Measurements from ENCODE around the gene LARGE1.

LARGE1 gene

DNA sequence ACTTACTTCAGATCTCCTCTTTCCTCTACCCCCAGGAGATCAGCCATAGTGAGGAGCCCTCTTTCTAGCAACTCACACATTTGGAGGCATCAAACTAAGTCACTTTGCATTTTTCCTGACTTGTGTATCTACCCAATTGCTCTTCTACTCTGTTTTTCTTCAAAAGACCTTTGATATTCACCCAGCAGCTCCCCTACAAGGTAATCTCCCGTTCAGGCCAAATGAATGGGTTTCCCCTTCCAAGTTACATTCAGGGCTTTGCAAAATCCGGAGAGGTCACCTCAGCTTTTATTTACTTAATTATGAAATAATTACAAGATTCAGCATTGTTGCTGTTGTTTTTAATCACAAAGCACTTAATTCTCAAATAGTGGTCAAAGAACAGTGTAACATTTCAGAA lies 6.1 kb downstream of the LARGE1 start:
- DNase-seq (ENCODE audit: low read depth in 2 of 2): no peak

DNA sequence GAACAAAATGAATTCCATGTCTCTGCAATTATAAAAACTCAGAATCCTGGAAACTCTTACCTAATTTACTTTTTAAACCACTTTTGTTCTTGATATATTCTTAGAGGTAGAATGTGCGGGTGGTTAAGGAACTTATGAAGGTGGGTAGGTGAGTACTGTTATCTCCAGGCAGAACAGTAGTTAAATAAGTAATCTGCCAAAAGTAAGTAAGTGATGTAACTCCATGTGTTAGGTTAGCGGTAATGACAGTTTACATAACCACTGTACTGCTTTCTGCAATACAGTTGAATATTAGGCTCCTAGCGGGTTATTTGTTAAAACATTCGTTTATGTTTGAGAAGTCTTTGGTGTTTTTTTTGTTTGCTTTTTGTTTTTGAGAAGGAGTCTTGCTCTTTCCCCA lies 7.1 kb downstream of the LARGE1 start:
- DNase-seq (ENCODE audit: low read depth in 2 of 2): no peak

DNA sequence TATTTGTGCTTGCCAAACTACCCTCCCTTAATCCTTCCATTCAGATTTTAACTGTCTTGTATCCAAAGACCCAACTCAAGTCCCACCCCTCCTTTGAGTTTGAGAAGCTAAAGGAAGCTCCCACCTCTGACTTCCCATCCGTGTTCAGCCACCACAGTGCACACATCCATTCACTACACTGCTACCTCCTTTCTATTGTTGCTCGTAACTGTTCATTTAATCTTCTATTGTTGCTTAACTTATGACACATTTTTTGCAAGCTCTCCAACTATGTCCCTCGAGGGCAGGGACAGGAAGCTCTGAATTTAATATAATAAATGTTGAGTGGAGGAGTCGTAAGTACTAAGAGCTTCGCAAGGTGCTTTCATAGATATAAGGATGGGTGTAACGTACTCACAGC lies 10.4 kb downstream of the LARGE1 start:
- no peak for DNase-seq (ENCODE audit: low read depth in 2 of 2)

DNA sequence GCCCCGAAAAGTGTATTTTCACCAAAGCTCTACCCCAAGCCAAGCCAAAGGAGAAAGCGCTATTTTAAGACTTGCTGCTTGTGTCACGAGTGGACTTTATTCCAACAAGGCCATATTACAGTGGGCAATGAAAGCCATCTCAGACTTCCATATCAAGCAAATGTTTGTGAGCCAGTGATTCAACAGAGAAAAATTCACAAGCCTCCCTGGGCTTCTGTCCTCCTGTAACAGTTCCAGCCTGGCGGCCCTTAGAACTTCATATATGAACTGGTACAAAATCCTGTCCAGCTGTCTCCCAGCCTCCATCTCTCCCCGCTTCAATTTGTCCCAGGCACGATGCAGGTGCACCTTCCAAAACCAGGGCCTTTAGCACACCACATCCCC lies 11.2 kb downstream of the LARGE1 start:
- peak; percentile 30 to 38 for DNase-seq (ENCODE audit: low read depth in 2 of 2)

DNA sequence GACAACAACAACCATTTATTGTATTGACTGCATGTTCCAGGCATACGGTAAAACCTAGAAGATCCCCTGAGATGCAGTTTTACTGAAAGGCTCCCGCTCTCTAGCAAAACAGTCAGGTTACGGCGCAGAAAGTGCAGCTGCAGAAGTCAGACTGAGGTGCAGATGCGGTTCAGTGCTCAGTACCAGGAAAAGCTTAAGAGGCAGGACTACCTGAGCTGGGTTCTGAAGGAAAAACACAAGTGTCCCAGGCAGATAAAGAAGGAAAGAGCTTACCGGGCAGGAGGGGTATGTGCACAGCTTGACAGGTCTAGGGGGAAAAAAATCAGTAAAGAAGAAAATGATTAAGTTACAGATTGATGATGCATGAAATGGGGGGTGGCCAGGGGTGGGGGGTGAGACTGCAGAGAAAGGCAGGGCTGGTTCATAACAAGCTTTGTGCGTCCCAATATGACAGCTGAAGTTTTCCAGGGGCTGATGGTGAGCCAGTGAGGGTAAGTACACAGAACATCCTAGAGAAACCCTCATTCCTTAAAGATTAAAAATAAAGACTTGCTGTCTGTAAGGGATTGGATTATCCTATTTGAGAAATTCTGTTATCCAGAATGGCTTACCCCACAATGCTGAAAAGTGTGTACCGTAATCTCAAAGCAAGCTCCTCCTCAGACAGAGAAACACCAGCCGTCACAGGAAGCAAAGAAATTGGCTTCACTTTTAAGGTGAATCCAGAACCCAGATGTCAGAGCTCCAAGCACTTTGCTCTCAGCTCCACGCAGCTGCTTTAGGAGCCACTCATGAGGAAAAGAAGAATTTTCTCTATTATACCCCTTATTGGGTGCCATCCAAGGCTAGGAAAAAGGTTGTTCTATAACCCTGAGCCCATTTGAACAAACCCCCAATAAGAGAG lies 11.9 kb downstream of the LARGE1 start:
- no peak for DNase-seq (ENCODE audit: low read depth in 2 of 2)

DNA sequence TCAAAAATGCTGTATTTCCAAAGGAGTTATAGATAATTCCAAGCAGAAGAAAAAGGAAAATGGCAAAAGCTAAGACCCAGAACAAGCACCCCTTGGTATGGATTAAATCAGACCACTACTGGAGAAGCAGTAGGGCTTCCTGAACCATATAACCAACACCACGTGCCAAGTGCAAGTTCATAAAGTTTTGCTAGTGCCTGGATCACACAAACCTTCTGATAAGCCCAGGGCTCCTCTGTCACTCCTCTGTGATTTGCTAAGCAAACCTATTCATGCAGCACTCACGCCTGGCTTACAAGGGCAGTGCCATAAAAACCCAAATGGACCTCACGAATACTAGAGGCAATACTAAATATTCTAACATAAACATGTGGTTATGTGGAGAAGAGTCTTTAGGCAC lies 13.3 kb downstream of the LARGE1 start:
- no peak for DNase-seq (ENCODE audit: low read depth in 2 of 2)

DNA sequence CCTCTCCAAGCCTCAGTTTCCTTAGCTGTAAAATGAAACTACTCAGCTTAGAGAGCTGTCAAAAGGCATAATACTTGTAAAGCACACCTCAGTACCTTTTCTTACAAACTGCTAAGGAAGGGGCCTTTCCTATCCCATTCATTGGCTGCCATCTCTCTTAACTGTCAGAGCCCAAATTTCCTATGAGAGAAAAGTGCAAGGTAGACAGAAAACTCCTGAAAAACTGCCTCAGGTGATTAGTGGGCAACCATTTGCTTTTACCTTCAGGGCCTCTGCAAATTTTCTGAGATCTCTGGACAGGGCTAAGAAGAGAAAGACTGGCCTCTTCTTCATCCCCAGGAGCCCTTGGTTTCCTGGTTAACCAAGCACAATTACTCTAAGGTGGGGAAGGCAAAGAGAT lies 13.8 kb downstream of the LARGE1 start:
- no peak for DNase-seq (ENCODE audit: low read depth in 2 of 2)

DNA sequence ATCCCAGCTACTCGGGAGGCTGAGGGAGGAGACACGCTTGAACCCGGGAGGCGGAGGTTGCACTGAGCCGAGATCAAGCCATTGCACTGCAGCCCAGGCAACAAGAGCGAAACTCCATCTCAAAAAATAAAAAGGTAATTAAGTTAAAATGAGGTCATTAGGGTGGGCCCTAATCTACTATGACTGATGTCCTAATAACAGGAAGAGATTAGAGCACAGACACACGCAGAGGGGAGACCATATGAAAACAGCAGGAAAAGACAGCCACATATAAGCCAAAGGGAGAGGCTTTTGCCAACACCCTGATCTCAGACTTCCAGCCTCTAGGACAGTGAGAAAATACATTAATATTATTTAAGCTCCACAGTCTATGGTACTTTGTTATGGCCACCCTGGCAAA lies 17.3 kb downstream of the LARGE1 start:
- no peak for DNase-seq (ENCODE audit: low read depth in 2 of 2)

DNA sequence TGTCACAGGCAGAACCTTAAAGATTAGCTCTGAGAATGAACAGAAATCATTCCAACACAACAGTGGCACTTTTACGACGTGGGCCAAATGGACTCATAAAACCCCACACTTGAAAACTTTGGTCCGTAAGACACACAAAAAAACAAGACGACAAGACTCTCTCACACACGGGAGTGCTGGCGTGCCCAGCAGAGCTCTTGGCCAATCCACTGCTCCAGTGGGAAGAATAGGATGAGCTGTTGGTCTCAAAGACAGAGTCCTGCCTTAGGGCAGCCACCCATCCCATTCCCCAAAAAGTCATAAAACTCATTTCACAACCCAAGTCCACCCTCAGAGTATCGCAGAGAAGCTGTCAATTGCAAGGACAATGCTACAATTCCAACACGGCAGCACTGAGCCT lies 18.2 kb downstream of the LARGE1 start:
- DNase-seq (ENCODE audit: low read depth in 2 of 2): no peak

DNA sequence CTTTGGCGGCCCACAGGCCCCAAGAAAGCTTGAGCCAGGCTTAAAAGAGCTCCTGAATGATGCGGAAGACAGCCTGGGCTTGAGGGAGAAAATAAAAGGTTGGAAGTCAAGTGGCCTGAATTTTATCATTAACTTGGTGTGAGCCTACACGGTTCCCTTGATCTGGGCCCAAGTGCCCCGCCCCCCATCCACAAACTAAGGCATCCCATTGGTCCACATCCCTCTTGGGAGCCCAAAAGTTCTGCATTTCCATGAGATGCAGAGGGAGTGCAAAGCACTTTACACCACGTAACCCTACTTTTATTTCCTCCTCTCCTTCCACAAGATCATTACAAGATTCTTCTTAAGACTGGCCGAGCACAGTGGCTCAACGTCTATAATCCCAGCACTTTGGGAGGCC lies 22.2 kb downstream of the LARGE1 start:
- no peak for DNase-seq (ENCODE audit: low read depth in 2 of 2)

DNA sequence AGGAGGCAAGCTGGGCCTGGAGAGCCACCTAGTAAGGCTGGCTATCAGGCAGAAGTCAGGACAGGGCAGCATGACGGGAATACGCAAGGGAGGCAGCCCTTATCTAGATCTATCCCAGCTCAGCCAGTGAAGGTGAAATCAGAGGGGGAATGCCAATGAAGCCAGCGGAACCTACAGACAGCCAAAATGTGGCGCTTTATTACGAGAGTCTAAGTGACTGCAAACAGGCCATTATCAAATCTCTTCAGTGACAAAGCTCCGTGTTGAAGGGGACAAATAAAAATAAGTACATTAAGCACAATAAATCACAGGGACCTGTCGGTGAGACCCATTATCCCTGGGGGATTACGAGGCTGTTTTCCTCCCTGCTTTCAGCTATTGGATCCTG lies 22.8 kb downstream of the LARGE1 start:
- no peak for DNase-seq (ENCODE audit: low read depth in 2 of 2)

DNA sequence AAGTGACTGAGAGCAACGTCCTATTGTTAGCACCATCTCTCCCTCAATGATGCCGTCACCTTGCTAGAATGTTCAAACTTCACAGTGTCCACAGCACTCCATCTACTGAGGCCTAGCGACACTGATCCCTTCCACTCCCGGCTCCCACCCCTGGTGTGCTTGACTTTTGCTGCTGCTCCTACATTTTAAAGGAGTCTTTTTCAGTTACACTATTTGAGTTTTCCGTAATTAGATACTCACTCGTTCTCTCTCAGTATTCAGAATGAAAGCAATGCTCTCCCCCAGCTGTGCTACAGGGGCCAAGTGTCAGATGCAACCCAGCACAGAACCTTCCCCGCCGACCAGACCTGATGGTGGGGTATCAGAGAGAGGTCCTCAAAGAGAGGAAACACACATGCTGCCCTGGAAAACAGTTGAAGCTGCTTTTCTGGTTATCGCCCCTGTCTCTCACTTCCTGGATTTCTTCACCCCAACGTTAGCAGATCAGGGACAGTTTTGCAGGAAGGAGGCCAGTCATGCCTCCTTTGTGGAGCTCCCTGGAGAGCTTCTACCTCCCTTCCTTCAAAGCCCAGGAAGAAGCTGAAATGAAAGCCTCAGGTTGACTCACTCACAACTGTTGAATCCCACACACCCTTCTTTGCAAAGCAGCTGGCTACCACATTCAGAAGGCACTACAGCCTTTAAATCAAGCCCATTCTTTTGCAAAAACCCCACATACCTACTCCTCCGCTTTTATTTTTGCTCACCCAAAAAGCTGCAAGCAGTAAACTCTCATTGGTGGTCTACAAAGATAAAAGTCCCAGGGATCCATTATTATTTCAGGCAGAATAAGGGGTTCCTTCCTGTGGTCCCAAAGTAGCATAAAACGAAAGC lies 23.5 kb downstream of the LARGE1 start:
- no peak for DNase-seq (ENCODE audit: low read depth in 2 of 2)

DNA sequence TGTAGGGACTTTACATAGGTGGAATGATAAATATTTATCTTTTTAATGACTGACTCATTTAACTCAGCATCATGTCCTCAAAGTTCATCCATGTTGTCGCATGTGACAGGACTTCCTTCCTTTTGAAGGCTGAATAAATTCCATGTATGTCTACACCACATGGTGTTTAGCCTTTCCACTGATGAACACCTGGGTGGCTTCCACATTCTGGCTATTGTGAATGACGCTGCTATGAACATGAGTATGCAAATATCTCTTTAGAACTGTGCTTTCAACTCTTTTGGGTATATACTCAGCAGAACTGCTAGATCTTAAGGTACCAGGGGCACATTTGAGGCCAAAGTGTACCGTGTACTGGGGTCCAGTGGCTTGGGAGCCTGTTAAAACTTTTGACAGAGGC lies 24.1 kb downstream of the LARGE1 start:
- DNase-seq (ENCODE audit: low read depth in 2 of 2): no peak

DNA sequence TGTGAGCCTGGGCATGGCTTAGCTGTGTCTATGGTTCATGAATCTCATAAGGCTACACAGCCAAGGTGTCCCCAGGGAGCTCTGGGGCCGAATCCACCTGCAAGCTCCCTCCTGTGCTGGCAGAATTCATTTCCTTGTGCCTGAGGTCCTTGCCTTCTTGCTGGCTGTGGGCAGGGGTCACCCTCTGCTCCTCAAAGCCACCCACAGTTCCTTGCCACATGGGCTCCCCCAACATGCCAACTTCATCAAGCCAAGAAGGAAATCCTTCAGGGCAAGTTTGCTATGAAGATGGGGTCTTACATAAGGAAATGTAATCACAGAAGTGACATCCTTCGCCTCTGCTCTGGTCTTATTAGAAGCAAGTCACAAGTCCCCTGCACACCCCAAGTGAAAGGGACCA lies 24.8 kb downstream of the LARGE1 start:
- no peak for DNase-seq (ENCODE audit: low read depth in 2 of 2)

DNA sequence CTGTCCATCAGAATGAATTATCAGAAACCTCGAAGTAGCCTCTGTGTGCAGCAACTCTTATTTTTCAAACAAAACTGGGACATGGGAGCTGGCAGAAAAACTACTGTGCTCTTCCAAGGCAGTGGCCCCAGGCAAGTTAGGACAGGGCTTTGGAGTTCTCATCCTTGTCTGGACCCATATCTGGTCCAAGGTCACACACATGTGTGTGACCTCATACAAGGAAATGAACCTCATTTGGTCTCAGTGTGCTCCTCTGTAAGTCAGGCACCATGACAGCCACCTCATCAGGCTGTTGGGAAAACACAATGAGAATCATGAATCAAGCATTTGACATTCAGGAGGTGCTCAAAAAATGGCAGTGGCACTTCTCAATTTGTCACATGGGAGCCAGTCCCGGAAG lies 25.8 kb downstream of the LARGE1 start:
- no peak for DNase-seq (ENCODE audit: low read depth in 2 of 2)

DNA sequence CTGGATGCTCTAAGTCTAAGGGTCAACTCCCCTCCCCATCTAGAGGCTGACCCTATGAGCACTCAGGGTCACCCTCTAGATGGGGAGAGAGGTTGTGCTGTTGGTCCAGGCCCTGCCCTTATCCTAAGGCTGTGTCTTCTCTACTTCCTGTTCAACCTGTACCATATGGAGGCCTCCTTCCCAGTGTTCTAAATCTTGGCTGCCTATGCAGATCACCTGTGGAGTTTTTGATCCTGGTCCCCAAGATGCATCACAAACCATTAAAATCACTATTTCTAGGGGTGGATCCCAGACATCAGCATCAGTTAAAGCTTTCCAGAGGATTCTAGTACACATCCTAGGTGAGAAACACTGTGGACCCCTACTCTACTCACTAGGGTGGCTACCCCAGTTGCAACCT lies 26.2 kb downstream of the LARGE1 start:
- DNase-seq (ENCODE audit: low read depth in 2 of 2): no peak

DNA sequence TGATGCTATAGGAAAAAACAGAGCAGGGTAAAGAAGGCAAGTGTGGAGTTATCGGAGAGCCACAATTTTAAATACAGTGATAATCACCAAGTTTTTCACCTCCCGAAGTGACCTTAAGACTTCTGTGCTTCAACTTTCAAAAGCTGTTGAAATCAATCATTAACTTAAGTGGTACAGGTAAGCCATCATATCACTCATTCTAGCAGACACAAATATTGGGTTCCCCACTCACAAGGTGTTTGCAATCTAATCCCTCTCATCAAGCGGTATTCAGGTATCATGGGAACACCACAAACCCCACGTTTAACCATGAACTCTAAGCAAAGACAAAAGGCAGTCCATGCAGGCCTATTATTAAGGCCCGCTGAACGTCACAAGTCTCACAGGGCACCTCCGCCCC lies 26.8 kb downstream of the LARGE1 start:
- DNase-seq (ENCODE audit: low read depth in 2 of 2): no peak

DNA sequence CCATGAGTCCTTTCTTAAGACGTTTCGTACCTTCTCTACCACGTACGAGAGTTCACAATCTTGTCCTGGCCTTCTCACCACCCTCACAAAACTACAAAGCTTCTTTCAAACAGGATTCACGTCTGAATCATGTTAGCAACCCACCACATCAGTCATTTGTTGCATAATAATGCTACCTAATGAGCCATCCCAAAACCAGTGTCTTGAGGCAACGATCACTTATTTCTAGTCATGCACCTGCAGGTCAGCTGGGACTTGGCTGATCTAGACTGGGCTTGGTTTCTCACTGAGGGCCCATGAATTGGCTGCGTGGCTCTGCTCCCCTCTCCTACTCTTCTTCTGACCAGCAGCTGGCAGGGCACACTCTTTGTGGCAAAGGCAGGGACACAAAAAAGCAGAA lies 28.3 kb downstream of the LARGE1 start:
- DNase-seq (ENCODE audit: low read depth in 2 of 2): no peak

DNA sequence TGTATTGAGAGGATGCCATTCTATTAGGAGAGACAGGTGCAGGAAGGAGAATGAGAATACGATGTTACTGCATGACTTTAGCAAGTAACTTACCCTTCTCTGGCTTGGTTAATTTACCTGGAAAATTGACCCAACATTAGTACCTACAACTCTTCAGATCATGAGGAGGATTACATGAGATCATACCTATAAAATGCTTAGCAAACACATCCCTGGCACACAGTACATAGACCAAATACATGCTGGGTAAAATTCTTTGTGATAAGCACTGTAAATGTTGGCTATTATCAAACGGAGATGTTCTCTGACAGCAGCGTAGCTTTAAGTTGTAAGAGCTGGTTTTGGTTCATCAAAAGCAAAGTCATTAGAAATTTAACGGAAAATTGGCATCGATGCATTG lies 28.8 kb downstream of the LARGE1 start:
- no peak for DNase-seq (ENCODE audit: low read depth in 2 of 2)

DNA sequence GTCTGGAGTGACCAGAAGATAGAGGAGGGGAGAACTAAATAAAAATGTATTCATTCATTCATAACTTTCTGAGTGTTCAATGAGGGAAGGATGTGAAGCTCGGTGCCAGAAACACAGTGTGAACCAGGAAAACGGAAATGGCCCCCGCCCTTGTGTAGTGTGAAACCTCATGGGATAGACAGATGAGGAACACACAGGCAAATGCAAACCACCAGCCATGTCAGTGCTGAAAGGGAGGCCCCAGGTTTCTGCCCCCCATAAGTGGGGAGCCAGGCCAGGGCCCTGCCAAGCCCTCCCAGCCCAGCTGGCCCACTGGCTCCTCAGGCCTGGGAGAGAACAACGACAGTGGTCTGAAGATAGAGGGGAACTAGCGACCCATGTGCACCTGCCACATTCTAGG lies 30.5 kb downstream of the LARGE1 start:
- no peak for DNase-seq (ENCODE audit: low read depth in 2 of 2)

DNA sequence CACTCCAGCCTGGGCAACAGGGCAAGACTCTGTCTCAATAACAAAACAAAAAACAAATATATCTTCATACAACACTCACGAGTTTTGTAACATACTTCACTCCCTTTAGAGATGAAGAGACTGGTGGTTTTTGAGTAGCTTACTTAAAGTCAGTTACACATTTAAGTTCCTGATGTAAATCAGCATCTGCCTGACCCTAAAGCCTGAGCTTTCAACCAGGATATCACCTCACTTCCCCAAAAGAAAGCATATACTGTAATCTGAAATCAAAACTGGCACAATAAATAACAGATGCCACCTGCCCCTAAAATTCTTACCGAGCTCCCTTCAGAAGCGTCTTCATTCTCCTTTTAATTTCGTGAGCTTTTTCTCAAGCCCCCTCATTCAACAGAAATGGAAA lies 31.5 kb downstream of the LARGE1 start:
- DNase-seq (ENCODE audit: low read depth in 2 of 2): no peak

DNA sequence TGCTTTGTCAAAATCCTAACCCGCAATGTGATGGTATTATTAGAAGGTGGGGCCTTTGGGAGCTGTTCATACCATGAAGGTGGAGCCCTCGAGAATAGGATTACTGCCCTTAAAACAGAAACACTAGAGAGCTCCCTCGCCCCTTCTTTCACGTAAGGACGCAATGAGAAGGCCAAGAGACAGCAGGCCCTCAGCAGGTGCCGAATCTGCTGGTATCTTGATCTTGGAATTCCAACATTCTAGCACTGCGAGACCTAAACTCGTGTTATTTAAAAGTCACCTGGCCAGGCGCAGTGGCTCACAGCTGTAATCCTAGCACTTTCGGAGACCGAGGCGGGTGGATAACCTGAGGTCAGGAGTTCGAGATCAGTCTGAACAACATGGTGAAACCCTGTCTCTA lies 33.1 kb downstream of the LARGE1 start:
- no peak for DNase-seq (ENCODE audit: low read depth in 2 of 2)

DNA sequence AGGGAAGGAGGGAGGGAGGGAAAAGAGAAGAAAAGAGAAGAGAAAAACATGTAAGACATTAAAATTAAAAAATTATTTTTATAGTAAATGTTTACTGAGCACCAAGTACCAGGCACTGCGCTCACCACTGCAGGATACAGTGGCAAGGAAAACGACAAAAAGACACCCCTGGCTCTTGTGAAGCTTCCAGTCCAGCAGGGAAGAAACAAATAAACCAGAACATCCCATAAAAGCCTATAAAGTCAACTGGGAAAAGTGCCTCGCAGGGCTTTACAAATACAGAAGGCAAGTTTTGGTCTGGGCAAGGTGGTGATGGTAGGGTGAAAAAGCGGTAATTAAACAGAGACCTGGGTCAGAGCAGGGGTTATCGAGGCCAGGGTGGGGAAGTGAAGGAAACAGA lies 33.6 kb downstream of the LARGE1 start:
- no peak for DNase-seq (ENCODE audit: low read depth in 2 of 2)
